H1 (cell line): Measurements from ENCODE around the gene IGF2BP3. TPM values are rescaled to one million over a fixed set of nuclear protein-coding genes. Genes with fewer than 3 reads are reported as not detected.

ENCODE experiments used
- CTCF ChIA-PET: fragments of 300-600 bp; sonication (Branson Sonifier 250); formaldehyde crosslinking; loops from one replicate; lab custom pipeline; 2021; ENCODE audit not compliant: partially characterized antibody; lab: Charles Lee
- POLR2A ChIA-PET: fragments of 300-600 bp; sonication (Branson Sonifier 250); formaldehyde crosslinking; loops from one replicate; lab custom pipeline; 2021; ENCODE audit warnings: inconsistent platforms; ENCODE audit not compliant: partially characterized antibody; lab: Charles Lee
- DNase-seq, 2 experiments: peaks; one replicate each; pipeline versions ENCODE4 v3.0.0 to v3.0.0-alpha.2; 2010 to 2022; ENCODE audit warnings: low spot score in 2 of 2, low read depth in 1 of 2, mixed read lengths in 1 of 2
- FAIRE-seq: peaks from 2 replicates; lab custom pipeline; 2011; peaks lifted over from hg19 to GRCh38; lab: Jason Lieb, UNC
- H2AFZ ChIP-seq: 2 replicates; pipeline ENCODE4 v1.8.1; 2012; ENCODE audit warnings: low read length, inconsistent platforms
- H2AK5ac ChIP-seq: 2 replicates; pipeline ENCODE4 v1.6.1; 2013; ENCODE audit warnings: low read depth, low read length
- H2BK120ac ChIP-seq: replicated peaks from 2 replicates; pipeline ENCODE3; 2013; ENCODE audit warnings: low read depth, low read length, inconsistent platforms
- H2BK12ac ChIP-seq: 2 replicates; pipeline ENCODE4 v1.6.1; 2013; ENCODE audit warnings: low read depth, low read length
- H2BK15ac ChIP-seq: 2 replicates; pipeline ENCODE4 v1.6.1; 2013; ENCODE audit warnings: low read length
- H2BK20ac ChIP-seq: 2 replicates; pipeline ENCODE4 v1.6.1; 2013; ENCODE audit warnings: low read length
- H2BK5ac ChIP-seq: 2 replicates; pipeline ENCODE4 v1.6.1; 2013; ENCODE audit warnings: low read depth, low read length
- H3K14ac ChIP-seq: 2 replicates; pipeline ENCODE4 v1.6.1; 2013; ENCODE audit warnings: inconsistent platforms; ENCODE audit not compliant: insufficient read length
- H3K18ac ChIP-seq: 2 replicates; pipeline ENCODE4 v1.6.1; 2013; ENCODE audit warnings: low read length; ENCODE audit errors: extremely low read depth
- H3K23ac ChIP-seq: 2 replicates; pipeline ENCODE4 v1.6.1; 2013; ENCODE audit warnings: inconsistent platforms; ENCODE audit not compliant: insufficient read length
- H3K23me2 ChIP-seq: 2 replicates; pipeline ENCODE4 v1.6.1; 2013; ENCODE audit warnings: low read depth, low read length
- H3K27ac ChIP-seq: 2 replicates; pipeline ENCODE4 v1.6.1; 2011; ENCODE audit warnings: low read depth, low read length, inconsistent platforms
- H3K27me3 ChIP-seq, 4 experiments: replicated peaks in 1 of 4; 1 replicate in 1 of 4; 2 replicates in 3 of 4; pipeline versions ENCODE4 v1.6.1 to v1.8.1; 2011 to 2013; ENCODE audit warnings: low read length in 3 of 4, mild to moderate bottlenecking in 3 of 4, inconsistent platforms in 2 of 4, mixed read lengths in 2 of 4, moderate library complexity in 1 of 4; ENCODE audit not compliant: control insufficient read depth in 3 of 4, insufficient read depth in 3 of 4; ENCODE audit errors: extremely low read depth in 1 of 4
- H3K36me3 ChIP-seq, 4 experiments: 2 replicates each; pipeline versions ENCODE4 v1.6.1 to v1.8.1; 2011 to 2013; ENCODE audit warnings: mild to moderate bottlenecking in 4 of 4, low read length in 3 of 4, moderate library complexity in 2 of 4, control low read depth in 1 of 4, inconsistent platforms in 1 of 4; ENCODE audit not compliant: insufficient read depth in 4 of 4, control insufficient read depth in 2 of 4
- H3K4ac ChIP-seq: replicated peaks from 2 replicates; pipeline ENCODE3; 2013; ENCODE audit warnings: low read length, low read depth, mixed read lengths, inconsistent platforms; ENCODE audit not compliant: insufficient read length
- H3K4me1 ChIP-seq, 4 experiments: replicated peaks in 1 of 4; 1 replicate in 1 of 4; 2 replicates in 3 of 4; pipeline versions ENCODE4 v1.6.1 to v1.8.1; 2011 to 2013; ENCODE audit warnings: low read length in 3 of 4, inconsistent platforms in 2 of 4, mixed read lengths in 1 of 4; ENCODE audit not compliant: insufficient read depth in 4 of 4, control insufficient read depth in 3 of 4
- H3K4me2 ChIP-seq, 2 experiments: 2 replicates each; pipeline versions ENCODE4 v1.6.1 to v1.8.1; 2011 to 2013; ENCODE audit warnings: low read depth in 2 of 2, low read length in 2 of 2, control low read depth in 1 of 2, inconsistent platforms in 1 of 2, mild to moderate bottlenecking in 1 of 2; ENCODE audit not compliant: insufficient read depth in 1 of 2
- H3K4me3 ChIP-seq, 4 experiments: fragments of 200-600, 300-600 bp in 1 of 4; sonication (generic), shearing (Covaris generic), sonication (Bioruptor Twin) in 1 of 4; 2 replicates each; pipeline versions ENCODE4 v1.5.1 to v1.8.1; 2011 to 2016; ENCODE audit warnings: low read length in 4 of 4, low read depth in 3 of 4, control low read depth in 2 of 4, inconsistent platforms in 2 of 4, mild to moderate bottlenecking in 2 of 4, mixed read lengths in 1 of 4, moderate library complexity in 1 of 4; ENCODE audit not compliant: insufficient read depth in 2 of 4; ENCODE audit errors: extremely low read depth in 1 of 4
- H3K56ac ChIP-seq: replicated peaks from 2 replicates; pipeline ENCODE3; 2013; ENCODE audit warnings: low read depth, mild to moderate bottlenecking, mixed read lengths, low read length, inconsistent platforms; ENCODE audit not compliant: insufficient read length
- H3K79me1 ChIP-seq: 2 replicates; pipeline ENCODE4 v1.6.1; 2013; ENCODE audit warnings: low read depth, low read length, control low read depth
- H3K79me2 ChIP-seq, 2 experiments: 2 replicates each; pipeline versions ENCODE4 v1.6.1 to v1.8.1; 2012 to 2013; ENCODE audit warnings: low read length in 2 of 2, mild to moderate bottlenecking in 2 of 2, inconsistent platforms in 1 of 2; ENCODE audit not compliant: insufficient read depth in 2 of 2, control insufficient read depth in 1 of 2
- H3K9ac ChIP-seq, 4 experiments: replicated peaks in 1 of 4; 1 replicate in 1 of 4; 2 replicates in 3 of 4; pipeline versions ENCODE4 v1.6.1 to v1.8.1; 2011 to 2013; ENCODE audit warnings: low read depth in 3 of 4, low read length in 3 of 4, control low read depth in 2 of 4, mild to moderate bottlenecking in 2 of 4, moderate library complexity in 2 of 4, inconsistent platforms in 1 of 4; ENCODE audit errors: extremely low read depth in 1 of 4
- H3K9me3 ChIP-seq, 2 experiments: 2 replicates each; pipeline versions ENCODE4 v1.6.1 to v1.8.1; 2012 to 2013; ENCODE audit warnings: mild to moderate bottlenecking in 2 of 2, moderate library complexity in 2 of 2, control low read depth in 1 of 2, inconsistent platforms in 1 of 2, low read depth in 1 of 2, low read length in 1 of 2, mixed read lengths in 1 of 2; ENCODE audit not compliant: insufficient read depth in 2 of 2
- H4K20me1 ChIP-seq, 2 experiments: replicated peaks in 1 of 2; 2 replicates each; pipeline versions ENCODE3 to v1.8.1; 2011 to 2013; ENCODE audit warnings: inconsistent platforms in 2 of 2, low read length in 2 of 2, mild to moderate bottlenecking in 1 of 2; ENCODE audit not compliant: insufficient read depth in 2 of 2, control insufficient read depth in 1 of 2
- H4K5ac ChIP-seq: 2 replicates; pipeline ENCODE4 v1.6.1; 2013; ENCODE audit warnings: low read length, low read depth, mixed read lengths, inconsistent platforms; ENCODE audit not compliant: insufficient read length
- H4K8ac ChIP-seq: 2 replicates; pipeline ENCODE4 v1.8.0; 2013; ENCODE audit warnings: mild to moderate bottlenecking, moderate library complexity, low read length, inconsistent platforms; ENCODE audit not compliant: insufficient read depth; ENCODE audit errors: extremely low read depth
- H4K91ac ChIP-seq: replicated peaks from 2 replicates; pipeline ENCODE3; 2013; ENCODE audit warnings: low read length, mixed read lengths, inconsistent platforms; ENCODE audit not compliant: insufficient read length
- CBX8 ChIP-seq: fragments of 300-800, 300-1000 bp; sonication (generic); IDR thresholded peaks from 2 replicates; pipeline ENCODE4 v1.7.1; 2016; ENCODE audit warnings: low read depth, low read length, borderline replicate concordance
- CEBPB ChIP-seq: IDR thresholded peaks from 2 replicates; pipeline ENCODE4 v1.6.1; 2012; ENCODE audit warnings: low read depth, low read length
- CHD1 ChIP-seq: IDR thresholded peaks from 2 replicates; pipeline ENCODE4 v1.6.1; 2012; ENCODE audit warnings: low read depth, low read length, improper control_type of control experiment
- CREB1 ChIP-seq: IDR thresholded peaks from 2 replicates; pipeline ENCODE4 v1.6.1; 2012; ENCODE audit warnings: inconsistent platforms
- CTBP2 ChIP-seq: IDR thresholded peaks from 2 replicates; pipeline ENCODE4 v1.7.0; 2011; ENCODE audit warnings: borderline replicate concordance, mild to moderate bottlenecking, moderate library complexity, mixed read lengths, low read length; ENCODE audit not compliant: insufficient read depth, insufficient read length
- KDM4A ChIP-seq: IDR thresholded peaks from one replicate; pipeline ENCODE4 v1.7.1; 2012; ENCODE audit warnings: low read depth, mild to moderate bottlenecking, moderate library complexity, low read length, inconsistent platforms; ENCODE audit not compliant: severe bottlenecking
- PHF8 ChIP-seq: fragments of 200-600 bp; sonication (generic); conservative IDR thresholded peaks from 2 replicates; pipeline ENCODE4 v1.7.1; 2012; ENCODE audit warnings: low read depth, mild to moderate bottlenecking, inconsistent platforms, low read length, moderate library complexity
- POLR2A ChIP-seq, 2 experiments: IDR thresholded peaks; 1 replicate in 1 of 2; 2 replicates in 1 of 2; pipeline ENCODE4 v1.6.1; 2011; ENCODE audit warnings: low read depth in 2 of 2, low read length in 2 of 2, mild to moderate bottlenecking in 2 of 2; ENCODE audit errors: control extremely low read depth in 1 of 2
- SUZ12 ChIP-seq: fragments of 200-600 bp; sonication (generic); IDR thresholded peaks from 2 replicates; pipeline ENCODE4 v1.6.1; 2012; ENCODE audit warnings: mild to moderate bottlenecking, inconsistent platforms, low read length, moderate library complexity, mixed read lengths
- TBP ChIP-seq: IDR thresholded peaks from 2 replicates; pipeline ENCODE4 v1.6.1; 2011; ENCODE audit warnings: low read depth, low read length, improper control_type of control experiment
- YY1 ChIP-seq: IDR thresholded peaks from 2 replicates; pipeline ENCODE4 v1.6.1; 2011; ENCODE audit warnings: low read depth, mild to moderate bottlenecking, low read length
- polyA plus RNA-seq, 7 experiments: library from polyadenylated mRNA; depleted of rRNA in 3 of 7; stranded (reverse) in 5 of 7; unstranded in 2 of 7; fragments of >200 nt in 5 of 7; fragments of 200-250 nt in 2 of 7; gene quantifications; 1 replicate in 5 of 7; 2 replicates in 1 of 7; 4 replicates in 1 of 7; pipeline versions ENCODE4 v1.2.1 to v1.2.3, GENCODE V29; 2011 to 2013; ENCODE audit warnings: missing spikeins in 2 of 7, mixed read lengths in 2 of 7
- total RNA-seq: library from RNA; stranded (reverse); fragmentation: NEBNext Ultra II Directional; extraction: Animal tissue kit (Norgen Biotek cat#: 25700); gene quantifications from 2 replicates; pipeline ENCODE4 v1.2.1, GENCODE V29; 2021
- TF ChIP-seq, protein P1 (sequence below): IDR thresholded peaks from 2 replicates; pipeline ENCODE4 v1.6.1; 2011; ENCODE audit warnings: low read length, improper control_type of control experiment
- TF ChIP-seq, protein P2 (sequence below): IDR thresholded peaks from 2 replicates; pipeline ENCODE4 v1.6.1; 2012; ENCODE audit warnings: inconsistent platforms

The IGF2BP3 gene
- total and polyA plus RNA-seq, 2 of the 8 experiments (the other 6 are each of a cell fraction or from before 2014, with no cell fraction given): 66.3 to 193 TPM

DNA sequence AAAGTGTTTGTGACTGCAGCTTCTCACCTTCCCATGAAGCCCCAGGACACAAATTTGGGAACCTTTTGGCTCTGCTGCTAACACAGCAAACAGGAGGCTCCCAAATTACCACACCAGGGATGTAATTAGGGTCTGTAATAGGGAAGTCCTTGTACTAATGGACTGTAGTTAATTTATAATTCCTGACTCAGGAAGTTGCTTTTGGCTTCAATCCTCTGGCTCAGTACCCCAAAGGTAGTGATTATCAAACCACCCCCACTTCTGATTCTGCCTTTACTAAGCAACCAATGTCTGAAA lies 174.9 kb downstream of the IGF2BP3 start:
- H2BK20ac ChIP-seq: no peak overlapping the region
- H3K4me2 ChIP-seq: no peak overlapping the region
- no peak overlapping the region for H2BK5ac ChIP-seq
- FAIRE-seq (no peak), DNase-seq (no peak)
- no peaks in the 10 kb centered on the region; a peak in 1 of 7 replicates for H3K27me3 ChIP-seq
- H2AK5ac ChIP-seq: no peak overlapping the region
- H3K79me2 ChIP-seq: peaks cover 7 to 11% of the 10 kb centered on the region in 2 experiments
- no peak overlapping the region for H3K27ac ChIP-seq
- 0 out of 2 replicates have a peak overlapping the region, but pooled peaks have one; percentile 10 for H2AFZ ChIP-seq
- POLR2A ChIA-PET: interaction anchor here (0.5 to 2.1 kb wide), 3 partner anchors 9 to 207 kb away, joined by 3 to 6 read pairs (median 3); no protein-coding TSS in a partner anchor
- H3K36me3 ChIP-seq: no peaks in the 10 kb centered on the region
- no peaks in the 10 kb centered on the region for H3K9me3 ChIP-seq
- peaks cover 0 to 5% (median under 1%) of the 10 kb centered on the region in 4 experiments; a peak in 4 of 7 replicates for H3K4me1 ChIP-seq
- H4K91ac ChIP-seq: no peak overlapping the region
- H3K4me3 ChIP-seq: no peak overlapping the region
- peaks cover 0 to 2% of the 10 kb centered on the region in 2 experiments for H4K20me1 ChIP-seq
- TF ChIP-seq, protein P1, sequence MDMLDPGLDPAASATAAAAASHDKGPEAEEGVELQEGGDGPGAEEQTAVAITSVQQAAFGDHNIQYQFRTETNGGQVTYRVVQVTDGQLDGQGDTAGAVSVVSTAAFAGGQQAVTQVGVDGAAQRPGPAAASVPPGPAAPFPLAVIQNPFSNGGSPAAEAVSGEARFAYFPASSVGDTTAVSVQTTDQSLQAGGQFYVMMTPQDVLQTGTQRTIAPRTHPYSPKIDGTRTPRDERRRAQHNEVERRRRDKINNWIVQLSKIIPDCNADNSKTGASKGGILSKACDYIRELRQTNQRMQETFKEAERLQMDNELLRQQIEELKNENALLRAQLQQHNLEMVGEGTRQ: no peak
- TF ChIP-seq, protein P2, sequence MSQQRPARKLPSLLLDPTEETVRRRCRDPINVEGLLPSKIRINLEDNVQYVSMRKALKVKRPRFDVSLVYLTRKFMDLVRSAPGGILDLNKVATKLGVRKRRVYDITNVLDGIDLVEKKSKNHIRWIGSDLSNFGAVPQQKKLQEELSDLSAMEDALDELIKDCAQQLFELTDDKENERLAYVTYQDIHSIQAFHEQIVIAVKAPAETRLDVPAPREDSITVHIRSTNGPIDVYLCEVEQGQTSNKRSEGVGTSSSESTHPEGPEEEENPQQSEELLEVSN: no peak
- TF ChIP-seq CTBP2 (no peak), YY1 (no peak), POLR2A (IDR thresholded peaks at IDR 0.05; ENCODE audit: control extremely low read depth in 1 of 2, low read depth in 2 of 2, low read length in 2 of 2) (no peak), CHD1 (no peak), CREB1 (no peak), SUZ12 (no peak), CBX8 (no peak), KDM4A (no peak), PHF8 (no peak), TBP (no peak), CEBPB (no peak)
- H3K9ac ChIP-seq: no peak overlapping the region
- H2BK120ac ChIP-seq: no peak overlapping the region
- CTCF ChIA-PET: interaction anchor here (0.5 to 2.4 kb wide), 5 partner anchors 9 to 251 kb away, joined by 3 to 8 read pairs (median 8); no protein-coding TSS in a partner anchor
- no peak overlapping the region for H2BK15ac ChIP-seq
- no peak overlapping the region for H3K56ac ChIP-seq
- H3K23ac ChIP-seq: no peak overlapping the region
- no peak overlapping the region for H3K14ac ChIP-seq
- no peak overlapping the region for H2BK12ac ChIP-seq
- H3K23me2 ChIP-seq: peaks cover 4% of the 10 kb centered on the region; the same call in 1 of the 2 replicates
- no peak overlapping the region for H4K8ac ChIP-seq
- H3K18ac ChIP-seq: no peak overlapping the region
- peaks cover 8% of the 10 kb centered on the region; the same call in 1 of the 2 replicates for H3K79me1 ChIP-seq
- H4K5ac ChIP-seq: no peak overlapping the region
- no peak overlapping the region for H3K4ac ChIP-seq
